H9 (cell line): ENCODE measurements around the gene TBX21. TPM values are rescaled to one million over a fixed set of nuclear protein-coding genes. Genes with fewer than 3 reads are reported as not detected.
A peak's percentile ranks its signal among the peaks of the same experiment; 100 is the strongest.

Experiments used
- DNase-seq: peaks from one replicate; pipeline ENCODE4 v3.0.0-alpha.2; 2017
- H2AFZ ChIP-seq: one replicate; pipeline ENCODE4 v1.6.1; 2013; ENCODE audit warnings: mild to moderate bottlenecking, low read length, control low read depth, moderate library complexity
- H2AK5ac ChIP-seq: 2 replicates; pipeline ENCODE4 v1.6.1; 2013; ENCODE audit warnings: low read length, control low read depth, mixed read lengths; ENCODE audit not compliant: insufficient read length
- H2BK120ac ChIP-seq: one replicate; pipeline ENCODE4 v1.6.1; 2013; ENCODE audit warnings: low read depth, mild to moderate bottlenecking, low read length, control low read depth, inconsistent platforms; ENCODE audit not compliant: poor library complexity, severe bottlenecking
- H2BK12ac ChIP-seq: 2 replicates; pipeline ENCODE4 v1.6.1; 2013; ENCODE audit warnings: low read length, control low read depth, mixed read lengths, low read depth; ENCODE audit not compliant: insufficient read length
- H2BK15ac ChIP-seq: 2 replicates; pipeline ENCODE4 v1.6.1; 2013; ENCODE audit warnings: low read depth, low read length, control low read depth
- H2BK20ac ChIP-seq: one replicate; pipeline ENCODE4 v1.6.1; 2013; ENCODE audit warnings: low read depth, mild to moderate bottlenecking, low read length, control low read depth, inconsistent platforms; ENCODE audit not compliant: poor library complexity, severe bottlenecking
- H2BK5ac ChIP-seq: 2 replicates; pipeline ENCODE4 v1.6.1; 2013; ENCODE audit warnings: low read length, control low read depth, mixed read lengths; ENCODE audit not compliant: insufficient read length
- H3K14ac ChIP-seq: 2 replicates; pipeline ENCODE4 v1.6.1; 2013; ENCODE audit warnings: low read length, control low read depth; ENCODE audit not compliant: insufficient read depth
- H3K18ac ChIP-seq: 2 replicates; pipeline ENCODE4 v1.6.1; 2013; ENCODE audit warnings: low read depth, mild to moderate bottlenecking, mixed read lengths, low read length, control low read depth; ENCODE audit not compliant: insufficient read length
- H3K23ac ChIP-seq: 2 replicates; pipeline ENCODE4 v1.6.1; 2013; ENCODE audit warnings: low read length, control low read depth, mixed read lengths, low read depth; ENCODE audit not compliant: insufficient read length
- H3K23me2 ChIP-seq: 2 replicates; pipeline ENCODE4 v1.6.1; 2013; ENCODE audit warnings: low read depth, mild to moderate bottlenecking, mixed read lengths, low read length, control low read depth; ENCODE audit not compliant: insufficient read length, poor library complexity, severe bottlenecking
- H3K27ac ChIP-seq: 2 replicates; pipeline ENCODE4 v1.5.1; 2013; ENCODE audit warnings: low read length, control low read depth, mixed read lengths, low read depth; ENCODE audit not compliant: insufficient read length
- H3K27me3 ChIP-seq: 2 replicates; pipeline ENCODE4 v1.6.1; 2013; ENCODE audit warnings: low read length, control low read depth, inconsistent platforms; ENCODE audit not compliant: insufficient read depth
- H3K4ac ChIP-seq: 2 replicates; pipeline ENCODE4 v1.6.1; 2013; ENCODE audit warnings: low read depth, mild to moderate bottlenecking, control low read depth, inconsistent platforms, low read length, moderate library complexity
- H3K4me1 ChIP-seq: 2 replicates; pipeline ENCODE4 v1.6.1; 2013; ENCODE audit warnings: low read length, control low read depth, inconsistent platforms; ENCODE audit not compliant: insufficient read depth
- H3K4me2 ChIP-seq: 2 replicates; pipeline ENCODE4 v1.6.1; 2013; ENCODE audit warnings: low read length, control low read depth, mixed read lengths; ENCODE audit not compliant: insufficient read length, insufficient read depth
- H3K56ac ChIP-seq: 2 replicates; pipeline ENCODE4 v1.6.1; 2013; ENCODE audit warnings: low read depth, mild to moderate bottlenecking, mixed read lengths, low read length, control low read depth; ENCODE audit not compliant: insufficient read length
- H3K79me1 ChIP-seq: 2 replicates; pipeline ENCODE4 v1.6.1; 2013; ENCODE audit warnings: low read depth, mild to moderate bottlenecking, moderate library complexity, low read length, control low read depth, inconsistent platforms; ENCODE audit not compliant: insufficient read depth, poor library complexity, severe bottlenecking
- H3K79me2 ChIP-seq: 2 replicates; pipeline ENCODE4 v1.6.1; 2013; ENCODE audit warnings: low read length, control low read depth, inconsistent platforms; ENCODE audit not compliant: insufficient read depth
- H3K9ac ChIP-seq: 2 replicates; pipeline ENCODE4 v1.6.1; 2013; ENCODE audit warnings: low read length, control low read depth, mixed read lengths; ENCODE audit not compliant: insufficient read length; ENCODE audit errors: extremely low read depth
- H3K9me3 ChIP-seq: one replicate; pipeline ENCODE4 v1.6.1; 2013; ENCODE audit warnings: low read depth, low read length, inconsistent platforms; ENCODE audit not compliant: control insufficient read depth
- H3T11ph ChIP-seq: one replicate; pipeline ENCODE4 v1.6.1; 2013; ENCODE audit warnings: mild to moderate bottlenecking, low read length, control low read depth, inconsistent platforms
- H4K20me1 ChIP-seq: one replicate; pipeline ENCODE4 v1.6.1; 2013; ENCODE audit not compliant: control insufficient read depth, insufficient read length, insufficient read depth
- H4K5ac ChIP-seq: 2 replicates; pipeline ENCODE4 v1.6.1; 2013; ENCODE audit warnings: low read depth, mild to moderate bottlenecking, mixed read lengths, low read length, control low read depth; ENCODE audit not compliant: insufficient read length
- H4K8ac ChIP-seq: replicated peaks from 2 replicates; pipeline ENCODE4 v1.6.1; 2013; ENCODE audit warnings: low read length, control low read depth, mixed read lengths, low read depth; ENCODE audit not compliant: insufficient read length
- H4K91ac ChIP-seq: 2 replicates; pipeline ENCODE4 v1.6.1; 2013; ENCODE audit warnings: low read depth, mild to moderate bottlenecking, moderate library complexity, mixed read lengths, low read length, control low read depth; ENCODE audit not compliant: insufficient read length
- H3K27ac Mint-ChIP-seq, 3 experiments: 2 replicates in 2 of 3; 3 replicates in 1 of 3; pipeline ENCODE4 v1.8.0; 2020 to 2021; ENCODE audit warnings: mixed read lengths in 3 of 3, mild to moderate bottlenecking in 1 of 3, moderate library complexity in 1 of 3
- H3K27me3 Mint-ChIP-seq: 2 replicates; pipeline ENCODE4 v1.8.0; 2021; ENCODE audit warnings: low read depth, mild to moderate bottlenecking, moderate library complexity, mixed read lengths
- H3K36me3 Mint-ChIP-seq, 3 experiments: 2 replicates in 2 of 3; 3 replicates in 1 of 3; pipeline ENCODE4 v1.8.0; 2020 to 2021; ENCODE audit warnings: low read depth in 3 of 3, mixed read lengths in 3 of 3; ENCODE audit not compliant: insufficient read depth in 1 of 3
- H3K4me1 Mint-ChIP-seq, 2 experiments: 2 replicates each; pipeline ENCODE4 v1.8.0; 2020; ENCODE audit warnings: mixed read lengths in 2 of 2
- H3K4me3 Mint-ChIP-seq, 2 experiments: 2 replicates in 1 of 2; 3 replicates in 1 of 2; pipeline ENCODE4 v1.8.0; 2020 to 2021; ENCODE audit warnings: mild to moderate bottlenecking in 2 of 2, mixed read lengths in 2 of 2, moderate library complexity in 1 of 2
- H3K9me3 Mint-ChIP-seq, 2 experiments: 2 replicates in 1 of 2; 3 replicates in 1 of 2; pipeline ENCODE4 v1.8.0; 2020; ENCODE audit warnings: mild to moderate bottlenecking in 2 of 2, mixed read lengths in 2 of 2, moderate library complexity in 1 of 2
- CTCF ChIP-seq: fragments of 200-600 bp; sonication (generic); conservative IDR thresholded peaks from 3 replicates; pipeline ENCODE4 v1.8.0; 2021; ENCODE audit warnings: antibody characterized with exemption, mild to moderate bottlenecking
- WGBS: extraction: QIAGEN DNeasy Blood & Tissue Kit; methylation state at CpG from one replicate; pipeline ENCODE4 v1.1.7; 2013; ENCODE audit warnings: missing lambda C conversion rate, low lambda C conversion rate, mixed read lengths; ENCODE audit not compliant: insufficient read length; ENCODE audit errors: extremely low coverage; 5-methylcytosine and 5-hydroxymethylcytosine counted together
- total RNA-seq: library from RNA; stranded (reverse); gene quantifications from 2 replicates; pipeline ENCODE4 v1.2.1, GENCODE V29; 2021

TBX21 gene
- total RNA-seq, 1 experiment from 2014 or later: not detected

- Histone ChIP-seq H4K5ac (no peak overlapping the region), H3K79me2 (no peaks in the 10 kb centered on the region), H3K4me1 (peaks cover 6% of the 10 kb centered on the region; the same call in 1 of the 2 replicates), H3K27ac (no peak overlapping the region), H4K20me1 (no peaks in the 10 kb centered on the region), H3K9ac (no peak overlapping the region), H4K91ac (no peak overlapping the region), H2BK120ac (no peak overlapping the region), H3K23me2 (no peaks in the 10 kb centered on the region), H3K9me3 (no peaks in the 10 kb centered on the region), H3K79me1 (no peaks in the 10 kb centered on the region), H3T11ph (no peak overlapping the region), H2BK20ac (no peak overlapping the region), H2AK5ac (no peak overlapping the region), H3K14ac (no peak overlapping the region), H3K23ac (no peak overlapping the region), H2AFZ (no peak overlapping the region), H3K27me3 (no peaks in the 10 kb centered on the region), H2BK12ac (no peak overlapping the region), H3K4ac (no peak overlapping the region), H4K8ac (no peak overlapping the region), H3K4me2 (no peak overlapping the region), H3K18ac (no peak overlapping the region), H2BK15ac (no peak overlapping the region), H2BK5ac (no peak overlapping the region), H3K56ac (no peak overlapping the region)
- peak overlapping the region; percentile 60 to 90 (median 88); a peak in 3 of 7 replicates for H3K27ac Mint-ChIP-seq
- DNase-seq: no peak
- TF ChIP-seq CTCF: no peak
- no peaks in the 10 kb centered on the region for H3K27me3 Mint-ChIP-seq
- H3K4me1 Mint-ChIP-seq: peaks cover 32 to 33% of the 10 kb centered on the region in 2 experiments
- H3K4me3 Mint-ChIP-seq: no peak overlapping the region
- WGBS: no CpG with 5 or more reads among the region's 7 CpGs
- no peaks in the 10 kb centered on the region; a peak in 1 of 5 replicates for H3K9me3 Mint-ChIP-seq
- peaks cover 18 to 40% (median 34%) of the 10 kb centered on the region in 3 experiments; a peak in 6 of 7 replicates for H3K36me3 Mint-ChIP-seq
These were observed 46.2 kb upstream of the TBX21 start for GRCh38 chr17:47686664-47687327.
